AG10803 (cell line): ENCODE measurements around the gene EDAR.

Source experiments
- DNase-seq: peaks from one replicate; pipeline ENCODE4 v3.0.0; 2010; ENCODE audit warnings: low read depth
- H3K4me3 ChIP-seq: 2 replicates; pipeline ENCODE4 v1.5.1; 2011; ENCODE audit warnings: mild to moderate bottlenecking, low read length, control low read depth
- CTCF ChIP-seq: conservative IDR thresholded peaks from 2 replicates; pipeline ENCODE4 v1.5.1; 2011; ENCODE audit warnings: mild to moderate bottlenecking, low read length, control low read depth, inconsistent platforms

EDAR gene

GRCh38 chr2:108958632-108959341, 30.2 kb downstream of the EDAR start:
- DNase-seq, result no peak
- H3K4me3 ChIP-seq, result no peak overlapping the region
- no peak for TF ChIP-seq CTCF

DNA sequence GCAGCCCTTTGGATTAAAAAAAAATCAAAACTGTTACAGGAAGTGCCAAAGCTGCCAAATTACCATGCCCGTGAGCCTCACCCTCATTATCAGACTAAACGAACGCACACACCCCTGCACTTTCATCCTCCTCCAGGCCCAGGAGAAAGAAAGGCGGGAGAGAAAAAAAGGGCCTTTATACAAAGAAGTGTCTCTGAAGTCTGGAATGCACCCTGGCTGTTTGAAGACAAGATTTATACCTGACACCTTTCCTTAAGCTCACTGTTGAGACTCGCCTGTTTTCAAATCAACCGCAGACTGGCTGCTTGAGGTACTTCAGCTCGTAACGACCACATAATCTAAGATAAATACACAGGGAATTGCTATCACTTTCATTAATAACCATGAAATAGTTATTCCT, 31.0 kb downstream of the EDAR start:
- no peak for TF ChIP-seq CTCF
- no peak for DNase-seq
- no peak overlapping the region for H3K4me3 ChIP-seq

DNA sequence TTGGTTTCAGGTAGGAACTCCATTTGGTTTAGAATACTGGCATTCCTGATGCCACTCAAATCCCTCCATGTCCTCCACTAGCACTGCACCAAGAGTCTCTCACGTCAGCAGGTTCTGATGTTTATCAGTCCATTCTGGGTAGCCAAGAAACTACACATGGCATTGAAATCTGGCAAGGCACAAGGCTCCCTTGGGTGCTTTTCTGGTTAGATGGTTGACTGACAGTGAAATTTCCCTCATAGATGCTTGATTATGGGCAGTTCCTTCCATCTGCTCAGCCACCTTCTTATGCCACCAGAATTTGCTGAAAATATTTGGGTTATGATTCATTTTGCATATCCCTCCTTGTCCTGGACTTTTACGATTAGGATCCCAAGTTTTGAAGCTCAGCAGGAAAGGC, 32.6 kb downstream of the EDAR start:
- no peak for DNase-seq
- H3K4me3 ChIP-seq, result no peak overlapping the region
- no peak for TF ChIP-seq CTCF

DNA sequence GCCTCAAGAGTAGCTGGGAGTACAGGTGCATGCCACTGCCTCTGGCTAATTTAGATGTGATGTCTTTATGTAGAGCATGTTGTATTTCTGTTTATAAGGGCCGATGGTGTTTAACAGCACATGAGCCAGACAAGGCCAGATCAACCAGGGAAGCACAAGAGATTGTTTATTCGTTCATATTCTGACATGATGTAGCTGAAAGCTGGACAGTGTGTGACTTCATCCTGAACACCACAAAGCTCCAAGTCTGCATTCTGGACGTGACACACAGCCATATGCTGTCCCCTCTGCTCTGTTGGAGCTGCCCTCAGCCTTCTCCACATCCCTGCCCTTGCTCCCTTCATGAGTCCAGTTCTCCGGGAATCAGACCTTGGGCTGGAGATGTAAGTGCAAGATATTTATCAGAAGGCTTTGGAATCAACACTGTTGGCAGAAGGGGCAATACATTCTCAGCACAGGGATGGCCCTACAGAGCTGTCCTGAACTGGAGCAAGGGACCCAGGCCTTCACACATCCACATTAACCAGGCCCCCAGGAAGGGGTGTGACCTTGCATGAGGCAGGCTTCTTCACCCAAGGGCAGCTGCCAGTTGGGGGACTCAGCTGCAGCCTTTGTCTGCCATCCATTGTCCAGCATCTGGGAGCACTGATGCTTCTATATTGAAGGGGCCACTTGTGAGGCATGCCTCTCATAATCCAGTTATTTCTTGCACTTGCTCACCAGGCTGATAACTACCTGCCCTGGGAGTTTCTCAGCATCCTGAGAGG, 38.5 kb downstream of the EDAR start:
- no peak overlapping the region for H3K4me3 ChIP-seq
- DNase-seq, result no peak
- no peak for TF ChIP-seq CTCF

DNA sequence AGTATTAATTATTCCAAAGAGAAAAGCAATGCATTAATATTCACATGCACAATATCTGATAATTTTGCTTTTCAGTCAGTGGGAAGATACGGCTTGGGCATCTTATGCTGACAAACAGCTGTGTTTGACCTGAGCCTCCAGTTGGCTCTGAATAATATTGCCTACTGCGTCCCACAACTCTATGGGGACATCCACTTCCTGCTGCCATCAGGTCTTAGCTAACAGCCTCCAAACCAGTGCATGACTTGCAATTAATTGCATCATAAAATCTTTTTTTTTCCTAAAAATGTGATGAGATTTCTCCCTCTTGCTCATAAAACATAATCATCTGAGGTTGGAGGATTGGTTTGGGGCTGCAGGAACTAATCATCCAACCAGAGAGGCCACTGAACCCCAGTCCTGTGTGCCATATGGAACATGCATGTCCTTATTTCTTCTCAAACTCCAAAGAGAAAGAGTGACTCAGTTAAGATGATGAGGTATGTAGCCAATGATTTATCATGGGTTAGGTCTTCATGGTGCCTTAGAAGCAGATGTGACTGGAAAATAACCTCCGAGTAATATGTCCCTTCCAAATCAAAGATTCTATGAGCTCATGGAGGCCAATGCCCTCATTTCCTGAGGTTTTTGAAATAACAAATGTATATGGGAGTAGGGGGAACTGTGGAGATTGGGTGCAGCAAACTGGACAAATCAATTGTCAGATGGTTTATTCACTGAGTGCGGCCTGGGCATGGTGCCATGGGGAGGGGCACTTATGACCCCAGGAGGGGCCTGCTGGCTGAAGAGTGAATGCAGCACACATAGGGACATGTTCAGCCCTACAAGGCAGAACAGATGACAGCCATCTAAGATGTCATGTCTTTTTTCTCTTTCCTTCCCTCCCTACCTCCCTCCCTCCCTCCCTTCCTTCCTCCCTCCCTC, 39.4 kb downstream of the EDAR start:
- peak; percentile 31 for DNase-seq
- no peak for TF ChIP-seq CTCF
- no peak overlapping the region for H3K4me3 ChIP-seq

DNA sequence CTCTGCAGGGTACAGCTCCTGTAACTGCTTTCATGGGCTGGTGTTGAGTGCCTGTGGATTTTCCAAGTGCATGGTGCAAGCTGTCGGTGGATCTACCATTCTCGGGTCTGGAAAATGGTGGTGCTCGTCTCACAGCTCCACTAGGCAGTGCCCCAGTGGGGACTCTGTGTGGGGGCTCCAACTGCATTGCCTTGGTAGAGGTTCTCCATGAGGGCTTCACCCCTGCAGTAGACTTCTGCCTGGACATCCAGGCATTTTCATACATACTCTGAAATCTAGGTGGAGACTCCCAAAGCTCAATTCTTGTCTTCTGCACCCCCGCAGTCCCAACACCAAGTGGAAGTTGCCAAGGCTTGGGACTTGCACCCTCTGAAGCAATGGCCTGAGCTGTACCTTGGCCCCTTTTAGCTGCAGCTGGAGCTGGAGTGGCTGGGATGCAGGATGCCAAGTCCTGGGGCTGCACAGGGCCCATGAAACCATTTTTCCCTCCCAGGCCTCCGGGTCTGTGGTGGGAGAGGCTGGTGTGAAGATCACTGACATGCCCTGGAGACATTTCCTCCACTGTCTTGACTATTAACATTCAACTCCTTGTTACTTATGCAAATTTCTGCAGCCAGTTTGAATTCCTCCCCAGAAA, 41.6 kb downstream of the EDAR start:
- DNase-seq, result no peak

More for the DNA sequence above, 41.6 kb downstream of the EDAR start:
- H3K4me3 ChIP-seq, result no peak overlapping the region
- TF ChIP-seq CTCF, result no peak
